ENCODE results near the gene RHOBTB1.

DNA sequence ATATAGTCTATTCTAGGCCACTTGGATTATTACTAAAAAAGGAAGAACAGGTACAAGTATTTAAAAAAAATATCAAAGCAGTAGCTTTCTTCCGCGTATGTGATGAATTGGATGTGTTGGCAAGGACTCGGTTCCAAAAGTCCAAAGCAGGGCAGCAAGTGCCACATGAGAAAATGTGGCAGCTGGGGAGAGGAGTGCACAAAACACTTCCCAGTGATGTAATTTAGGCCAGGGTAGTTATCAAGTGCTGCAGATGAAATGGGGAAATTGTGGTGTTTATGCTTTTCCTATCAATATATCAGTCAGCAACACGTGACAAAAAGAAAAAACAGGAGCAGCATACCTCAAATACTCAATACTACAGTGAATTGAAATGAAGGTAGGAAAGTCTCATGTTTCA is 7.0 kb downstream of the RHOBTB1 start:
- TF ChIP-seq, protein P1, sequence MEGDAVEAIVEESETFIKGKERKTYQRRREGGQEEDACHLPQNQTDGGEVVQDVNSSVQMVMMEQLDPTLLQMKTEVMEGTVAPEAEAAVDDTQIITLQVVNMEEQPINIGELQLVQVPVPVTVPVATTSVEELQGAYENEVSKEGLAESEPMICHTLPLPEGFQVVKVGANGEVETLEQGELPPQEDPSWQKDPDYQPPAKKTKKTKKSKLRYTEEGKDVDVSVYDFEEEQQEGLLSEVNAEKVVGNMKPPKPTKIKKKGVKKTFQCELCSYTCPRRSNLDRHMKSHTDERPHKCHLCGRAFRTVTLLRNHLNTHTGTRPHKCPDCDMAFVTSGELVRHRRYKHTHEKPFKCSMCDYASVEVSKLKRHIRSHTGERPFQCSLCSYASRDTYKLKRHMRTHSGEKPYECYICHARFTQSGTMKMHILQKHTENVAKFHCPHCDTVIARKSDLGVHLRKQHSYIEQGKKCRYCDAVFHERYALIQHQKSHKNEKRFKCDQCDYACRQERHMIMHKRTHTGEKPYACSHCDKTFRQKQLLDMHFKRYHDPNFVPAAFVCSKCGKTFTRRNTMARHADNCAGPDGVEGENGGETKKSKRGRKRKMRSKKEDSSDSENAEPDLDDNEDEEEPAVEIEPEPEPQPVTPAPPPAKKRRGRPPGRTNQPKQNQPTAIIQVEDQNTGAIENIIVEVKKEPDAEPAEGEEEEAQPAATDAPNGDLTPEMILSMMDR (IDR thresholded peaks at IDR 0.05 in 4 of 5, conservative IDR thresholded peaks at IDR 0.05 in 1 of 5): no peak
- no peak for TF ChIP-seq POLR2A (IDR thresholded peaks at IDR 0.05)
